MM.1S (cell line): ENCODE results near the gene TBCCD1.

Experiments used
- DNase-seq: peaks from one replicate; pipeline ENCODE4 v3.0.0-alpha.2; 2015
- H2AFZ ChIP-seq: fragments of 300-600 bp; sonication (generic); 2 replicates; pipeline ENCODE4 v1.6.0; 2016; ENCODE audit warnings: antibody characterized with exemption, low read length
- H3F3A ChIP-seq: fragments of 300-600 bp; sonication (generic); 2 replicates; pipeline ENCODE4 v1.6.1; 2016; ENCODE audit warnings: mild to moderate bottlenecking, antibody characterized with exemption, low read length, moderate library complexity, mixed read lengths; ENCODE audit not compliant: insufficient read depth
- H3K27ac ChIP-seq: fragments of 300-600 bp; sonication (generic); 2 replicates; pipeline ENCODE4 v1.5.1; 2016; ENCODE audit warnings: mild to moderate bottlenecking, low read length
- H3K27me3 ChIP-seq: fragments of 300-600 bp; sonication (generic); replicated peaks from 2 replicates; pipeline ENCODE4 v1.6.0; 2016; ENCODE audit warnings: low read length; ENCODE audit not compliant: insufficient read depth
- H3K36me3 ChIP-seq: fragments of 300-600 bp; sonication (generic); replicated peaks from 2 replicates; pipeline ENCODE4 v1.6.1; 2016; ENCODE audit warnings: mild to moderate bottlenecking, low read length, mixed read lengths; ENCODE audit not compliant: insufficient read depth
- H3K4me1 ChIP-seq: fragments of 300-600 bp; sonication (generic); 2 replicates; pipeline ENCODE4 v1.6.1; 2016; ENCODE audit warnings: low read length, mixed read lengths
- H3K4me2 ChIP-seq: fragments of 300-600 bp; sonication (generic); 2 replicates; pipeline ENCODE4 v1.6.0; 2016; ENCODE audit warnings: low read depth, low read length
- H3K4me3 ChIP-seq: fragments of 300-600 bp; sonication (generic); 2 replicates; pipeline ENCODE4 v1.5.1; 2016; ENCODE audit warnings: low read length, mixed read lengths
- H3K79me2 ChIP-seq: fragments of 300-600 bp; sonication (generic); 2 replicates; pipeline ENCODE4 v1.6.1; 2016; ENCODE audit warnings: mixed run types, low read length, mixed read lengths
- H3K9ac ChIP-seq: fragments of 300-600 bp; sonication (generic); 2 replicates; pipeline ENCODE4 v1.6.1; 2016; ENCODE audit warnings: low read length, mixed read lengths
- H3K9me2 ChIP-seq: fragments of 300-600 bp; sonication (generic); replicated peaks from 2 replicates; pipeline ENCODE4 v1.6.1; 2016; ENCODE audit warnings: mild to moderate bottlenecking, low read length, mixed read lengths; ENCODE audit not compliant: insufficient read depth
- H3K9me3 ChIP-seq: fragments of 300-600 bp; sonication (generic); replicated peaks from 2 replicates; pipeline ENCODE4 v1.6.1; 2016; ENCODE audit warnings: mild to moderate bottlenecking, low read length, mixed read lengths; ENCODE audit not compliant: insufficient read depth
- H4K20me1 ChIP-seq: fragments of 300-600 bp; sonication (generic); 2 replicates; pipeline ENCODE4 v1.6.1; 2016; ENCODE audit warnings: mild to moderate bottlenecking, low read length, moderate library complexity, mixed read lengths; ENCODE audit not compliant: insufficient read depth
- CTCF ChIP-seq: fragments of 300-600 bp; sonication (generic); IDR thresholded peaks from 2 replicates; pipeline ENCODE4 v1.5.1; 2016; ENCODE audit warnings: antibody characterized with exemption, low read length, mixed read lengths
- EZH2 ChIP-seq: fragments of 300-600 bp; sonication (generic); optimal IDR thresholded peaks from 2 replicates; pipeline ENCODE3; 2017; ENCODE audit warnings: low read depth, mild to moderate bottlenecking, antibody characterized with exemption, low read length, mixed read lengths
- EZH2phosphoT487 ChIP-seq: fragments of 300-600 bp; sonication (generic); IDR thresholded peaks from 2 replicates; pipeline ENCODE4 v1.6.1; 2018; ENCODE audit warnings: antibody characterized with exemption, low read length

The TBCCD1 gene

GRCh38 chr3:186605561-186606545, 38.7 kb upstream of the TBCCD1 start:
- Histone ChIP-seq H3K27me3 (no peaks in the 10 kb centered on the region), H3K9ac (no peak overlapping the region), H3K4me3 (no peak overlapping the region), H3K79me2 (no peaks in the 10 kb centered on the region), H3K4me1 (peaks cover 19% of the 10 kb centered on the region), H3K27ac (no peak overlapping the region), H3K9me2 (no peaks in the 10 kb centered on the region), H4K20me1 (no peaks in the 10 kb centered on the region), H3F3A (peaks cover 10% of the 10 kb centered on the region), H3K9me3 (no peaks in the 10 kb centered on the region), H2AFZ (no peak overlapping the region), H3K36me3 (no peaks in the 10 kb centered on the region), H3K4me2 (no peak overlapping the region)
- no peak for DNase-seq
- TF ChIP-seq EZH2 (no peak), EZH2phosphoT487 (no peak), CTCF (no peak)

GRCh38 chr3:186605078-186605477, 37.9 kb upstream of the TBCCD1 start:
- H3K9me2 ChIP-seq, result no peaks in the 10 kb centered on the region
- no peak overlapping the region for H3K4me3 ChIP-seq
- H3F3A ChIP-seq, result peaks cover 10% of the 10 kb centered on the region
- no peak overlapping the region for H3K9ac ChIP-seq
- no peaks in the 10 kb centered on the region for H3K79me2 ChIP-seq
- H3K27me3 ChIP-seq, result no peaks in the 10 kb centered on the region
- no peaks in the 10 kb centered on the region for H4K20me1 ChIP-seq
- H2AFZ ChIP-seq, result no peak overlapping the region
- no peaks in the 10 kb centered on the region for H3K36me3 ChIP-seq
- no peak for DNase-seq
- no peaks in the 10 kb centered on the region for H3K9me3 ChIP-seq
- TF ChIP-seq EZH2phosphoT487 (no peak), EZH2 (no peak), CTCF (no peak)
- H3K4me2 ChIP-seq, result no peak overlapping the region
- H3K4me1 ChIP-seq, result peaks cover 19% of the 10 kb centered on the region
- H3K27ac ChIP-seq, result no peak overlapping the region

GRCh38 chr3:186603159-186603558, 36.0 kb upstream of the TBCCD1 start:
- Histone ChIP-seq H3K27me3 (no peaks in the 10 kb centered on the region), H3K79me2 (no peaks in the 10 kb centered on the region), H3K4me1 (peaks cover 4% of the 10 kb centered on the region), H3K27ac (no peak overlapping the region), H3K9me2 (no peaks in the 10 kb centered on the region), H3K36me3 (no peaks in the 10 kb centered on the region), H3F3A (peaks cover under 1% of the 10 kb centered on the region; the same call in 1 of the 2 replicates), H3K9me3 (no peaks in the 10 kb centered on the region), H3K9ac (no peak overlapping the region), H4K20me1 (no peaks in the 10 kb centered on the region), H3K4me2 (no peak overlapping the region), H2AFZ (no peak overlapping the region), H3K4me3 (no peak overlapping the region)
- TF ChIP-seq CTCF, result no peak
- no peak for TF ChIP-seq EZH2phosphoT487
- TF ChIP-seq EZH2, result no peak
- no peak for DNase-seq
